ENCODE measurements around the gene ADGRD1.
"Not testable (repeated sequence)": the region's sequence is repeated elsewhere in the genome, so short reads cannot be mapped to it uniquely, and the experiment has no call there.

GRCh38 chr12:131070136-131070535 is 116.4 kb downstream of the ADGRD1 start:
- not testable (repeated sequence) for TF ChIP-seq CTCF (IDR thresholded peaks at IDR 0.05); EP300 (IDR thresholded peaks at IDR 0.05; ENCODE audit: low read depth); POLR2A (IDR thresholded peaks at IDR 0.05); POLR2AphosphoS5 (IDR thresholded peaks at IDR 0.05)
